Prostate gland (tissue), 2 donors: ENCODE measurements around the gene LIPT2. TPM values are rescaled to one million over a fixed set of nuclear protein-coding genes. Genes with fewer than 3 reads are reported as not detected.

Experiments used
- DNase-seq: peaks from one replicate; pipeline ENCODE4 v3.0.0-alpha.2; 2019; ENCODE audit warnings: low spot score
- H3K27ac ChIP-seq, 2 donors: fragments of 200-600 bp; sonication (generic); 2 replicates each; pipeline ENCODE4 v1.5.1; 2017 to 2019
- H3K27me3 ChIP-seq: fragments of 200-600 bp; sonication (generic); replicated peaks from 2 replicates; pipeline ENCODE4 v1.5.1; 2019; ENCODE audit not compliant: insufficient read depth
- H3K36me3 ChIP-seq, 2 donors: fragments of 200-600 bp; sonication (generic); 1 replicate in 1 of 2; 2 replicates in 1 of 2; pipeline versions ENCODE4 v1.5.1 to v1.8.1; 2017 to 2019
- H3K4me1 ChIP-seq: fragments of 200-600 bp; sonication (generic); replicated peaks from 2 replicates; pipeline ENCODE4 v1.5.1; 2019
- H3K4me3 ChIP-seq, 2 donors: fragments of 200-600 bp; sonication (generic); 2 replicates each; pipeline ENCODE4 v1.5.1; 2017 to 2019
- H3K9me3 ChIP-seq: fragments of 200-600 bp; sonication (generic); 2 replicates; pipeline ENCODE4 v1.5.1; 2017
- CTCF ChIP-seq, 4 experiments: fragments of 200-600 bp in 2 of 4; fragments of 450-650 bp in 2 of 4; sonication (generic) in 2 of 4; IDR thresholded peaks; 1 replicate in 3 of 4; 2 replicates in 1 of 4; pipeline ENCODE4 v1.5.1; 2016 to 2019; ENCODE audit warnings: antibody characterized with exemption in 4 of 4, mild to moderate bottlenecking in 2 of 4, moderate library complexity in 2 of 4
- POLR2A ChIP-seq: fragments of 450-650 bp; IDR thresholded peaks from one replicate; pipeline ENCODE4 v1.6.1; 2016; ENCODE audit warnings: antibody characterized with exemption, mild to moderate bottlenecking
- POLR2AphosphoS5 ChIP-seq: sonication (generic); formaldehyde crosslinking; IDR thresholded peaks from one replicate; pipeline ENCODE4 v1.6.1; 2017; ENCODE audit warnings: antibody characterized with exemption
- WGBS: methylation state at CpG from one replicate; pipeline ENCODE4 v1.1.5; 2018; 5-methylcytosine and 5-hydroxymethylcytosine counted together
- intact Hi-C: fragments of 100-400 bp; cut with DNase I; formaldehyde crosslinking; loops from one replicate; pipeline ENCODE4 v1.14.2; 2022
- total RNA-seq, 2 donors: library from RNA; depleted of rRNA; stranded (reverse); fragments of >200 nt; gene quantifications; one replicate each; pipeline ENCODE4 v1.1.0, GENCODE V29; 2016

Gene LIPT2
- total RNA-seq, 2 donors from 2014 or later = 17.5 to 25.4 TPM

DNA sequence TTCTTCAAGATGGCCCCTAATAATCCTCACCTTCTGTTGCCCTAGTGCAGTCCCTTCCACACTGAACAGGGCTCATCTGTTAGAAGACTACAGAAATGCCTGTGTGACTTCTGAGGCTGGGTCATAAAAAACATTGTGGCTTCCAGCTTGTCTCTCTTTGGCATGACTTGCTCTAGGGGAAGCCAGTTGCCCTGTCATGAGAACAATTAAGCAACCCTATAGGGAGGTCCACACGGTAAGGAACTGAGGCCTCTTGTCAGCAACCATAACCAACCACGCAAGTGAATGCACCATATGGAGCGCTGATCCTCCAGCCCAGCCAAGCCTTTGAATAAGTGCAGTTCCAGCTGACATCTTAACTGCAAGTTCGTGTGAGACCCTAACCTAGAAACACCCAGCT, 2.6 kb downstream of the LIPT2 start:
- Histone ChIP-seq H3K27me3 (no peaks in the 10 kb centered on the region), H3K4me3 (no peak overlapping the region), H3K36me3 (no peaks in the 10 kb centered on the region), H3K27ac (no peak overlapping the region), H3K4me1 (no peaks in the 10 kb centered on the region), H3K9me3 (no peaks in the 10 kb centered on the region)
- DNase-seq = no peak
- WGBS = 93% methylated on average over 4 of the region's 4 CpGs
- intact Hi-C loops = no loop called here
- TF ChIP-seq POLR2AphosphoS5 = no peak
- no peak for TF ChIP-seq CTCF (IDR thresholded peaks at IDR 0.05)
- TF ChIP-seq POLR2A = no peak

- no peak overlapping the region for H3K27ac ChIP-seq
- 74% methylated on average over 1 of the region's 1 CpG for WGBS
- no peaks in the 10 kb centered on the region for H3K36me3 ChIP-seq
- TF ChIP-seq CTCF (IDR thresholded peaks at IDR 0.05) (no peak), POLR2A (no peak), POLR2AphosphoS5 (no peak)
- no peak overlapping the region for H3K4me3 ChIP-seq
- no peaks in the 10 kb centered on the region for H3K27me3 ChIP-seq
- no peak for DNase-seq
- H3K4me1 ChIP-seq = no peaks in the 10 kb centered on the region
- intact Hi-C loops = no loop called here
- no peaks in the 10 kb centered on the region for H3K9me3 ChIP-seq
Observed at GRCh38 chr11:74487875-74488274, 5.6 kb downstream of the LIPT2 start.

DNA sequence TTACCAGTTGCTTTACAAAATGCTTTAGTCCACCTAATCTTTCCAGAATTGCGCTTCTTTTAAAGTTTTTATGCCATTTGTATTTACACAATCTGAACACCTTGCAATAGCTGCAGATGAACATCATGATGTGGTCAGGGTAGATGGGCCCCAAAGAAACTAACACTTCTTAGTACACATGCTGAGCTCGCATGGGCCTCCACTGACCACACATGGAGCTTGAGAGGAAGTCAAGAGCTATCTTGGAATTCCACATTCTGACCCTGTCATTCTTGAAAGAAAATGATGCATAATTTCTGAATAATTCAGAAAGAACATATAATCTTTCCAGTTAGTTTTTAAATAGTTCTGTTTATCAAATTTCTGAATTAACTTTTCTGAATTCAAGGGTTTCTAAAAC, 7.7 kb downstream of the LIPT2 start:
- intact Hi-C loops = no loop called here
- H3K9me3 ChIP-seq = no peaks in the 10 kb centered on the region
- WGBS = 88% methylated on average over 2 of the region's 2 CpGs
- H3K27me3 ChIP-seq = no peaks in the 10 kb centered on the region
- TF ChIP-seq POLR2A = no peak
- TF ChIP-seq CTCF (IDR thresholded peaks at IDR 0.05) = no peak
- TF ChIP-seq POLR2AphosphoS5 = no peak
- no peak overlapping the region for H3K4me3 ChIP-seq
- no peaks in the 10 kb centered on the region for H3K4me1 ChIP-seq
- no peak overlapping the region for H3K27ac ChIP-seq
- no peak for DNase-seq
- H3K36me3 ChIP-seq = no peaks in the 10 kb centered on the region

DNA sequence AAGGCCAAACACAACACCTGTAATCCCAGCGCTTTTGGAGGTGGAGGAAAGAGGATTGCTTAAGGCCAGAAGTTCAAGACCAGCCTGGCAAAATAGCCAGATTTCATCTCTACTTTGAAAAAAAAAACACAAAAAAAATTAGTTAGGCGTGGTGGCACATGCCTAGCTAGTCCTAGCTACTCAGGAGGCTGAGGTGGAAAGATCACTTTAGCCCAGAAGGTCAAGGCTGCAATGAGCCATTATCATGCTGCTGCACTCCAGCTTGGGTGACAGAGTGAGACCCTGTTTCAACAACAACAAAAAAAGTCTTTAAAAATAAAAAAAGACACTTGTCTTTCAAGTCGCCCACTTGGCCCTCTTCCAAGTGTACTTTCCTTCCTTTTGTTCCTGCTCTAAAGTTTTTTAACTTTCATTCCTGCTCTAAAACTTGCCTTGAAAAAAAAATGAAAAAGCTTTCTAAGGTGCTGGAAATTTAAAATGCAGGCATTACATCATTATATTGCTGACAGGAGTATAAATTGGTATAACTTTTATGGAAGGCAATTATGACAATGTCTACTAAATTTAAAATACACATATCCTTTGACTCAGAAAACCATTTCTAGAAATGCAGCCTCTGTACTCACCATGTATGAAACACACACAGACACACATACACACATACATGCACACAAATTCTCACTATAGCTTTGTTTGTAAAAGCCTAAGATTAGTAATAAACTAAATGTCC, 12.7 kb downstream of the LIPT2 start:
- Histone ChIP-seq H3K4me1 (no peaks in the 10 kb centered on the region), H3K4me3 (no peak overlapping the region), H3K27ac (no peak overlapping the region), H3K36me3 (no peaks in the 10 kb centered on the region), H3K9me3 (no peaks in the 10 kb centered on the region), H3K27me3 (no peaks in the 10 kb centered on the region)
- 61% methylated on average over 3 of the region's 3 CpGs for WGBS
- DNase-seq = no peak
- no peak for TF ChIP-seq POLR2A
- no peak for TF ChIP-seq CTCF (IDR thresholded peaks at IDR 0.05)
- no peak for TF ChIP-seq POLR2AphosphoS5
- intact Hi-C loops = no loop called here

DNA sequence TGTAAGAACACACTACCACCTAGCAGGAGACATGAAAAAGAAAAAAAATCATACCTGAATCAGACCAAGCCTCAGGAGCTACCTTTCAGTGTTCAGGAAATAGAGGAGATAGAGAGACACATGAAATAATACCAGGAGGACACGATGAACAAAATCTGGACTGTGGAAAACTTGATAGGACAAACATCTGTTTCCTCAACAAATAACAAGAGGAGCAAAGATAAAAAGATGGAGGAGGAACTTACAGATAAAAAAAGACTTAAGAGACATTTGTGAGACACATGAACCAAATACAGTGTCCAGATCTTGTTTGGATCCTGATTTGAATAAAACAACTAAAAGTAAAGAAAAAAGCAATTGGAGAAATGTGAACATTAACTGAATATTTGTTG, 13.8 kb downstream of the LIPT2 start:
- H3K36me3 ChIP-seq = no peaks in the 10 kb centered on the region
- intact Hi-C loops = no loop called here
- 21% methylated on average over 1 of the region's 1 CpG for WGBS
- no peaks in the 10 kb centered on the region for H3K27me3 ChIP-seq
- no peaks in the 10 kb centered on the region for H3K4me1 ChIP-seq
- DNase-seq = no peak
- no peak overlapping the region for H3K27ac ChIP-seq
- H3K4me3 ChIP-seq = no peak overlapping the region
- no peaks in the 10 kb centered on the region for H3K9me3 ChIP-seq
- TF ChIP-seq CTCF (IDR thresholded peaks at IDR 0.05) (no peak), POLR2A (no peak), POLR2AphosphoS5 (no peak)
